ENCODE measurements around the gene PPP1R12C.

The PPP1R12C gene

GRCh38 chr19:55088543-55089341, 28.7 kb downstream of the PPP1R12C start:
- DNase-seq = peak; percentile 92

GRCh38 chr19:55088021-55088451, 29.4 kb downstream of the PPP1R12C start:
- DNase-seq = no peak

GRCh38 chr19:55087542-55087901, 29.9 kb downstream of the PPP1R12C start:
- DNase-seq = no peak

- peak; percentile 68 to 76 for DNase-seq
Observed at GRCh38 chr19:55086730-55087541, 30.5 kb downstream of the PPP1R12C start.

GRCh38 chr19:55085923-55086715, 31.3 kb downstream of the PPP1R12C start:
- no peak for DNase-seq

- DNase-seq = no peak
Observed at GRCh38 chr19:55084416-55084815, 33.0 kb downstream of the PPP1R12C start.

GRCh38 chr19:55083004-55083850, 34.2 kb downstream of the PPP1R12C start:
- DNase-seq = no peak

- DNase-seq = peak; percentile 58 to 63
Observed at GRCh38 chr19:55082020-55082851, 35.2 kb downstream of the PPP1R12C start.

GRCh38 chr19:55081770-55082019, 35.7 kb downstream of the PPP1R12C start:
- no peak for DNase-seq

- DNase-seq = peak; percentile 91
Observed at GRCh38 chr19:55080968-55081769, 36.3 kb downstream of the PPP1R12C start.

GRCh38 chr19:55080121-55080967, 37.1 kb downstream of the PPP1R12C start:
- peak; percentile 71 to 72 for DNase-seq

GRCh38 chr19:55079400-55080038, 37.9 kb downstream of the PPP1R12C start:
- DNase-seq = no peak

- no peak for DNase-seq
Observed at GRCh38 chr19:55078996-55079395, 38.4 kb downstream of the PPP1R12C start.

GRCh38 chr19:55077106-55077505, 40.3 kb downstream of the PPP1R12C start:
- DNase-seq = no peak

- DNase-seq = no peak
Observed at GRCh38 chr19:55076321-55076720, 41.1 kb downstream of the PPP1R12C start.

- no peak for DNase-seq
Observed at GRCh38 chr19:55075371-55075998, 42.0 kb downstream of the PPP1R12C start, which contains the start of gene EPS8L1. Gene EPS8L1 (plus strand): TSS chr19:55075869. CDS start chr19:55076445, 576 bp downstream.

GRCh38 chr19:55071913-55072312, 45.5 kb downstream of the PPP1R12C start:
- no peak for DNase-seq

- no peak for DNase-seq
Observed at GRCh38 chr19:55071129-55071502, 46.3 kb downstream of the PPP1R12C start.
